Anterior cingulate cortex (tissue), 58 donors: ENCODE data around the gene PICALM.
A peak's percentile ranks its signal among the peaks of the same experiment; 100 is the strongest.
"Not testable (repeated sequence)": the region's sequence is repeated elsewhere in the genome, so short reads cannot be mapped to it uniquely, and the experiment has no call there.

Experiments
- DNase-seq, 58 donors: peaks; one replicate each; lab custom pipeline; 2025; lab: John Stamatoyannopoulos, UW

The PICALM gene

GRCh38 chr11:86002431-86002830, 66.5 kb downstream of the PICALM start:
- no peak for DNase-seq

GRCh38 chr11:85991508-85991907, 77.4 kb downstream of the PICALM start:
- DNase-seq, result no peak

GRCh38 chr11:85989746-85990145, 79.1 kb downstream of the PICALM start:
- DNase-seq, result no peak

GRCh38 chr11:85988780-85989179, 80.1 kb downstream of the PICALM start:
- DNase-seq, result no peak

GRCh38 chr11:85977751-85978160, 91.1 kb downstream of the PICALM start:
- peak in 4 of 58 donors; percentile 3 to 35 (median 20) for DNase-seq

GRCh38 chr11:85976525-85976924, 92.4 kb downstream of the PICALM start:
- no peak for DNase-seq

GRCh38 chr11:85974122-85974521, 94.8 kb downstream of the PICALM start:
- no peak for DNase-seq

GRCh38 chr11:85970593-85970992, 98.3 kb downstream of the PICALM start:
- no peak for DNase-seq

GRCh38 chr11:85967457-85967856, 101.4 kb downstream of the PICALM start:
- peak in 14 of 58 donors; percentile 6 to 71 (median 11) for DNase-seq

GRCh38 chr11:85965202-85965601, 103.7 kb downstream of the PICALM start:
- DNase-seq, result no peak

- no peak for DNase-seq
Measured at GRCh38 chr11:85961930-85962363, 106.9 kb downstream of the PICALM start.

GRCh38 chr11:85961130-85961529, 107.8 kb downstream of the PICALM start:
- DNase-seq, result no peak

GRCh38 chr11:85960678-85961077, 108.2 kb downstream of the PICALM start:
- DNase-seq, result no peak

GRCh38 chr11:85955531-85955930, 113.4 kb downstream of the PICALM start:
- no peak for DNase-seq

- no peak for DNase-seq
Measured at GRCh38 chr11:85953491-85954143, 115.3 kb downstream of the PICALM start.

GRCh38 chr11:85952108-85952485, 116.8 kb downstream of the PICALM start:
- not testable (repeated sequence) for DNase-seq

- DNase-seq, result no peak
Measured at GRCh38 chr11:85951428-85952107, 117.3 kb downstream of the PICALM start.

- no peak for DNase-seq
Measured at GRCh38 chr11:85951049-85951405, 117.9 kb downstream of the PICALM start.

GRCh38 chr11:85950317-85951048, 118.4 kb downstream of the PICALM start:
- no peak for DNase-seq

GRCh38 chr11:85949798-85950197, 119.1 kb downstream of the PICALM start:
- no peak for DNase-seq

GRCh38 chr11:85948884-85949283, 120.0 kb downstream of the PICALM start:
- no peak for DNase-seq
